Neutrophil (primary cell): ENCODE data around the gene ZNF784.
A peak's percentile ranks its signal among the peaks of the same experiment; 100 is the strongest.

ENCODE experiments used
- H3K27ac ChIP-seq: fragments of 200-600 bp; sonication (generic); 2 replicates; pipeline ENCODE4 v1.5.1; 2016; ENCODE audit warnings: mild to moderate bottlenecking, moderate library complexity
- H3K27me3 ChIP-seq: fragments of 200-600 bp; sonication (generic); 2 replicates; pipeline ENCODE4 v1.6.0; 2016; ENCODE audit warnings: mild to moderate bottlenecking
- H3K36me3 ChIP-seq: fragments of 200-600 bp; sonication (generic); 2 replicates; pipeline ENCODE4 v1.5.1; 2017
- H3K4me1 ChIP-seq, 2 experiments: fragments of 200-600 bp in 1 of 2; sonication (generic) in 1 of 2; 1 replicate in 1 of 2; 2 replicates in 1 of 2; pipeline versions ENCODE4 v1.5.1 to v1.6.1; 2013 to 2016; ENCODE audit warnings: low read depth in 1 of 2, low read length in 1 of 2, mild to moderate bottlenecking in 1 of 2, moderate library complexity in 1 of 2; ENCODE audit not compliant: control insufficient read depth in 1 of 2, insufficient read depth in 1 of 2
- H3K4me3 ChIP-seq, 2 experiments: fragments of 200-600 bp in 1 of 2; sonication (generic) in 1 of 2; 1 replicate in 1 of 2; 2 replicates in 1 of 2; pipeline ENCODE4 v1.5.1; 2013 to 2016; ENCODE audit warnings: low read depth in 1 of 2, low read length in 1 of 2, mild to moderate bottlenecking in 1 of 2, moderate library complexity in 1 of 2
- H3K9me3 ChIP-seq: fragments of 200-600 bp; sonication (generic); 2 replicates; pipeline ENCODE4 v1.5.1; 2016
- CTCF ChIP-seq: fragments of 200-600 bp; sonication (generic); IDR thresholded peaks from 2 replicates; pipeline ENCODE4 v1.5.1; 2016; ENCODE audit warnings: antibody characterized with exemption

The ZNF784 gene

GRCh38 chr19:55651236-55651635 lies 26.9 kb upstream of the ZNF784 start:
- peaks cover 24% of the 10 kb centered on the region for H3K27me3 ChIP-seq
- TF ChIP-seq CTCF, result no peak
- no peak overlapping the region for H3K4me3 ChIP-seq
- no peaks in the 10 kb centered on the region for H3K36me3 ChIP-seq
- peaks cover 32 to 36% of the 10 kb centered on the region in 2 experiments for H3K4me1 ChIP-seq
- no peaks in the 10 kb centered on the region for H3K9me3 ChIP-seq
- H3K27ac ChIP-seq, result no peak overlapping the region

GRCh38 chr19:55650602-55651230 lies 26.4 kb upstream of the ZNF784 start:
- Histone ChIP-seq H3K27me3 (peaks cover 24% of the 10 kb centered on the region), H3K36me3 (no peaks in the 10 kb centered on the region), H3K4me3 (no peak overlapping the region), H3K4me1 (peaks cover 26 to 31% of the 10 kb centered on the region in 2 experiments), H3K27ac (no peak overlapping the region), H3K9me3 (no peaks in the 10 kb centered on the region)
- no peak for TF ChIP-seq CTCF

- peaks cover 5% of the 10 kb centered on the region for H3K36me3 ChIP-seq
- H3K4me1 ChIP-seq, result peaks cover 23 to 28% of the 10 kb centered on the region in 2 experiments
- no peak for TF ChIP-seq CTCF
- no peak overlapping the region for H3K4me3 ChIP-seq
- H3K9me3 ChIP-seq, result no peaks in the 10 kb centered on the region
- H3K27ac ChIP-seq, result no peak overlapping the region
- H3K27me3 ChIP-seq, result peaks cover 24% of the 10 kb centered on the region
Observed at GRCh38 chr19:55650126-55650557, 25.8 kb upstream of the ZNF784 start.

GRCh38 chr19:55649268-55650125 lies 25.1 kb upstream of the ZNF784 start:
- no peak overlapping the region for H3K27ac ChIP-seq
- H3K9me3 ChIP-seq, result no peaks in the 10 kb centered on the region
- peaks cover 24% of the 10 kb centered on the region for H3K27me3 ChIP-seq
- no peak for TF ChIP-seq CTCF
- peaks cover 25 to 33% of the 10 kb centered on the region in 2 experiments for H3K4me1 ChIP-seq
- H3K36me3 ChIP-seq, result peaks cover 12% of the 10 kb centered on the region
- H3K4me3 ChIP-seq, result no peak overlapping the region

- peak overlapping the region; percentile 52 to 54 for H3K4me3 ChIP-seq
- H3K36me3 ChIP-seq, result peaks cover 14% of the 10 kb centered on the region
- no peak overlapping the region for H3K27ac ChIP-seq
- no peaks in the 10 kb centered on the region for H3K9me3 ChIP-seq
- H3K27me3 ChIP-seq, result peaks cover 24% of the 10 kb centered on the region
- TF ChIP-seq CTCF, result no peak
- peaks cover 33 to 40% of the 10 kb centered on the region in 2 experiments for H3K4me1 ChIP-seq
Observed at GRCh38 chr19:55648585-55649267, 24.4 kb upstream of the ZNF784 start.
